Kidney epithelial cell (primary cell): ENCODE results near the gene USP6NL. TPM values are rescaled to one million over a fixed set of nuclear protein-coding genes. Genes with fewer than 3 reads are reported as not detected.

Experiments
- DNase-seq: peaks from one replicate; pipeline ENCODE4 v3.0.0-alpha.2; 2010; ENCODE audit warnings: low read depth
- H3K27me3 ChIP-seq: 2 replicates; pipeline ENCODE4 v1.6.0; 2011; ENCODE audit warnings: low read length; ENCODE audit not compliant: control insufficient read depth, insufficient read depth
- H3K36me3 ChIP-seq: 2 replicates; pipeline ENCODE4 v1.5.1; 2011; ENCODE audit warnings: low read length; ENCODE audit not compliant: control insufficient read depth, insufficient read depth
- H3K4me3 ChIP-seq: 2 replicates; pipeline ENCODE4 v1.5.1; 2011; ENCODE audit warnings: low read depth, mild to moderate bottlenecking, control low read depth, low read length
- total RNA-seq: library from RNA; depleted of rRNA; stranded (reverse); fragments of >200 nt; gene quantifications from 2 replicates; pipeline ENCODE4 v1.2.3, GENCODE V29; 2015
- TF ChIP-seq, protein P1 (sequence below): IDR thresholded peaks from 2 replicates; pipeline ENCODE4 v1.5.1; 2011; ENCODE audit warnings: mild to moderate bottlenecking, moderate library complexity, low read length, control low read depth, inconsistent platforms; ENCODE audit not compliant: insufficient read depth, poor library complexity, severe bottlenecking

Gene USP6NL
- total RNA-seq, 1 donor from 2014 or later, result 21.2 TPM

DNA sequence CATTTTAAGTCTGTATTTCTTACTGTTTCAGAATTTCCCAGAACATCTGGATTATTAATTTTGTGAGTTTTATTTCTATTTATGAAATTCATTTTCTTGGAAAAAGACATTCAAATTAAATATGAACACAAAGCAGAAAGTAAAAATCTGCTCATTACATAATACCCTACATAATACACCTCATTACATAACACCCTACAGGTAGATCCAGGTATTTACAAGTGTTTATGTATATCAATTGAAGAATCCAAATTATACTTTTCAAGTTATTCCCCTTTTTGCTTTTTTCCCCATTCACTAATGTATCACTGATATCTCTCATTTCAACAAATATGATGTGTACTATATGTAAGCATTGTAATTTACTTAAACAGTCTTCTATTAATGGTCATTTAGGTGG is 129.1 kb downstream of the USP6NL start:
- Histone ChIP-seq H3K36me3 (no peaks in the 10 kb centered on the region), H3K27me3 (no peaks in the 10 kb centered on the region), H3K4me3 (no peak overlapping the region)
- no peak for DNase-seq
- TF ChIP-seq, protein P1, sequence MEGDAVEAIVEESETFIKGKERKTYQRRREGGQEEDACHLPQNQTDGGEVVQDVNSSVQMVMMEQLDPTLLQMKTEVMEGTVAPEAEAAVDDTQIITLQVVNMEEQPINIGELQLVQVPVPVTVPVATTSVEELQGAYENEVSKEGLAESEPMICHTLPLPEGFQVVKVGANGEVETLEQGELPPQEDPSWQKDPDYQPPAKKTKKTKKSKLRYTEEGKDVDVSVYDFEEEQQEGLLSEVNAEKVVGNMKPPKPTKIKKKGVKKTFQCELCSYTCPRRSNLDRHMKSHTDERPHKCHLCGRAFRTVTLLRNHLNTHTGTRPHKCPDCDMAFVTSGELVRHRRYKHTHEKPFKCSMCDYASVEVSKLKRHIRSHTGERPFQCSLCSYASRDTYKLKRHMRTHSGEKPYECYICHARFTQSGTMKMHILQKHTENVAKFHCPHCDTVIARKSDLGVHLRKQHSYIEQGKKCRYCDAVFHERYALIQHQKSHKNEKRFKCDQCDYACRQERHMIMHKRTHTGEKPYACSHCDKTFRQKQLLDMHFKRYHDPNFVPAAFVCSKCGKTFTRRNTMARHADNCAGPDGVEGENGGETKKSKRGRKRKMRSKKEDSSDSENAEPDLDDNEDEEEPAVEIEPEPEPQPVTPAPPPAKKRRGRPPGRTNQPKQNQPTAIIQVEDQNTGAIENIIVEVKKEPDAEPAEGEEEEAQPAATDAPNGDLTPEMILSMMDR, result no peak

DNA sequence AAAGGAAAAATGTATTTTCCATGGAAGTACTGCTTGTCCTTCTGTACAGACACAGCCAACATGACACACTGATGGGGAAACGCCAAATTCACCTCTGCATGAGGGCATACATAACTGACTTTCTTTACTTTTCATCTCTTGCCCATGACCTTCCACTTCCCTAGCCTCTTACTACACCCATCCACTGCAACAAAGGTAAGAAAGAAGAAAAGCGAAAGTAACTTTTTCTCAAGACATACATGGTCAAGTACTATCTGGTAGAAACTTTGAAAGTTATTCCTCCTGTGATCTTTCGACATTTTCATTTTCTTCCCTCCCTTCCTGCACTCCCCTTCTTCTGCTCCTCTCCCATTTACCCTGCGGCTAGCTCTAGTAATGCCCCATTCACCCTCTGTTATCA is 130.8 kb downstream of the USP6NL start:
- TF ChIP-seq, protein P1, result no peak
- DNase-seq, result no peak
- H3K4me3 ChIP-seq, result no peak overlapping the region
- no peaks in the 10 kb centered on the region for H3K36me3 ChIP-seq
- no peaks in the 10 kb centered on the region for H3K27me3 ChIP-seq

DNA sequence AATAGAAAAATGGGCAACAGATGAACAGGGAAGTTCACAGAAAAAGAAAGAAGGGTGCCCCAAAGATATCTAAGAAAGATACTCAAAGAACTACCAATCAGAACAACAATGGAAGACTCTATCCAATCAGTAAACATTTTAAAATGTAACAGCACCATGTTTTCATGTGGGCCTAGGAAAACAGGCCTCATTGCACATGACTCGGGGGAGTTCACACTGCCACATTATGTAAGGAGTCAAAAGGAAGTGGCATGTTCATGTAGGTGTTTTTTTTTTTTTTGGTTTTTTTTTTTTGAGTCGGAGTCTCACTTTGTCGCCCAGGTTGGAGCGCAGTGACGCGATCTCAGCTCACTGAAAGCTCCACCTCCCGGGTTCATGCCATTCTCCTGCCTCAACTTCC is 132.2 kb downstream of the USP6NL start:
- TF ChIP-seq, protein P1, result no peak
- H3K4me3 ChIP-seq, result no peak overlapping the region
- no peak for DNase-seq
- no peaks in the 10 kb centered on the region for H3K27me3 ChIP-seq
- no peaks in the 10 kb centered on the region for H3K36me3 ChIP-seq

DNA sequence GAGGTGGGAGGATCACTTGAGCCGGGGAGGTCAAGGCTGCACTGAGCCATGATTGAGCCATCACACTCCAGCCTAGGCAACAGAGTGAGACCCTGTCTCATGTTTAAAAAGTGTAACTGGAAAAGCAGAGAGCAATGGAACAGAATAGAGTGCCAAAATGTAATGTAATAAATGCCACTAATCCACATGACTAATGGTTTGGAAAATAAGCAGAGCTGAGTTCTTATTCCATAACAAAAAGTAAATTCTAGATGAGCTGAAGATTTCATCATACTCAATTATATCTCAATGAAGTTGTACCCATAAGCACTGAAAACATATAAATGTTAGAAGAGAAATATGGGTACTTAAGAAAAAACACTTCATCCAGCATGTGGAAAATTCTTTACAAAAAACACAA is 132.6 kb downstream of the USP6NL start:
- TF ChIP-seq, protein P1, result no peak
- H3K27me3 ChIP-seq, result no peaks in the 10 kb centered on the region
- no peak overlapping the region for H3K4me3 ChIP-seq
- no peak for DNase-seq
- no peaks in the 10 kb centered on the region for H3K36me3 ChIP-seq

DNA sequence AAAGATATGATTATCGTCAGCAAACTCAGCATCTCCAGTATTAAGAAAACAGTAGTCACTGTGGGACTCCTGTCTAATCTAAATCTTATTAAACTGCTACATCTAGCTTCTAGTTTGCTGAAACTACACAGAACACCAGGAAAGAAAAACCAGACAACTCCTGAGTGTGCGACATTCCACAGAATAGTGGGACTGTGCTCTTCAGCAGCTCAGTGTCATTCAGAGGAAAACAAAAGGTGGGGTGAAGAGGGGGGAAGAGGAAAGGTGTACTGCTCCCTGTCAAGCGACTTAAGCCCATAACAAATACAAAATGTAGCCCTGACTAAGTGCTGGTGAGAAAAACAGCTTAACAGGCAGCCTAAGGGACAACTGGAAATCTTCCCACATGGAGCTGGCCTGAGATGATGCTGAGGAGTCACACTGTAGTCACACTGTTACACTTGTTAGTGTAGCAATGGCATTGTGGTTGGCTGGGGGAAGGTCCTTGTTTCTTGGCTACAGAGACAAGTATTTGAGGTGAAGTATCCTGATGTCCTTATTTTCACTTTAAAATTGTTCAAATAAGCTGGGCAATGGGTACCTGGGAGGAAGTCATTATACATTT is 135.5 kb downstream of the USP6NL start:
- Histone ChIP-seq H3K27me3 (no peaks in the 10 kb centered on the region), H3K4me3 (no peak overlapping the region), H3K36me3 (no peaks in the 10 kb centered on the region)
- no peak for DNase-seq
- TF ChIP-seq, protein P1, result no peak

DNA sequence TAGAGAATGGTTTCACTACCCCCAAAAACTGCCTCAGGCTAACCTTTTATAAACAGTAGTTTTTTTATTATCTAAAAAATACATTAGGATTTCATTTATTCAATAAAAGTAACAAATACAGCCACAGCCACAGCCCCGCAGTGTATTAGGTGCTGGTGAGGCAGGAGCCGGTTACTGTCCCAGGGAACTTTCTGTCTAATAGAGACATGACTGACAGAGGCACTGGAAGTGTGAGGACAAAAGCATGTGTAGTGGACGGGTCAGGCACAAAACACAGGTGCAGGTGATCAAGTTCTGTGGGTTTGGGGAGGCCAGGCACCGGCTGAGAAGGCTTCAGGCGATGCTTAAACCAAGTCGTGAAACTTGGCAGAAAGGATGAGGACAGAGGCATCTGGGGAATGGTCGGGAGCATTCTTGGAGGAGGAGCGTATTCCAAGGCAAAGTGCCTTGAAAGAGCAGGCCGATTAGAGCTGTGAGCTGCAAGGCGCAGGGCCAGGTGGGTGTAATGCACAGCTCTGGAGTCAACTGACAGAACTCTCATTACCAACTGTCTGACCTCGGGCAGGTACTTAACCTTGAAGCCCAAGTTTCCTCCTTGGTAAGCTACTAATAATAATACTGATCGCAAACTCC is 138.2 kb downstream of the USP6NL start:
- TF ChIP-seq, protein P1, result no peak
- Histone ChIP-seq H3K36me3 (no peaks in the 10 kb centered on the region), H3K4me3 (no peak overlapping the region), H3K27me3 (no peaks in the 10 kb centered on the region)
- DNase-seq, result no peak
